HEK293 (cell line): Measurements from ENCODE around the gene CD81.

Source experiments
- CTCF ChIA-PET: fragments of 350-600 bp; formaldehyde crosslinking; extraction: SDS; loops from one replicate; lab custom pipeline; 2021; ENCODE audit warnings: antibody characterized with exemption; lab: Yijun Ruan, JAX
- POLR2A ChIA-PET: fragments of 300-600 bp; formaldehyde crosslinking; extraction: SDS; loops from one replicate; lab custom pipeline; 2020; ENCODE audit warnings: antibody characterized with exemption, inconsistent platforms; lab: Yijun Ruan, JAX
- H3K27ac ChIP-seq: fragments of 200-500 bp; sonication (Bioruptor generic); 2 replicates; pipeline ENCODE4 v1.5.1; 2014; ENCODE audit warnings: low read depth, low read length, control low read depth, inconsistent platforms; ENCODE audit errors: extremely low read depth
- H3K36me3 ChIP-seq, 2 experiments: fragments of 200-500 bp in 1 of 2; sonication (Bioruptor generic) in 1 of 2; 1 replicate in 1 of 2; 2 replicates in 1 of 2; pipeline ENCODE4 v1.5.1; 2014 to 2017; ENCODE audit warnings: inconsistent platforms in 2 of 2, low read length in 2 of 2; ENCODE audit not compliant: control insufficient read depth in 2 of 2, insufficient read depth in 1 of 2
- H3K4me1 ChIP-seq: fragments of 200-500 bp; sonication (Bioruptor generic); 2 replicates; pipeline ENCODE4 v1.5.1; 2014; ENCODE audit warnings: mild to moderate bottlenecking, low read length, inconsistent platforms; ENCODE audit not compliant: control insufficient read depth, insufficient read depth
- H3K4me3 ChIP-seq: 2 replicates; pipeline ENCODE4 v1.5.1; 2011; ENCODE audit warnings: low read depth, mild to moderate bottlenecking, control low read depth, low read length, moderate library complexity
- H3K9me3 ChIP-seq: fragments of 200-500 bp; sonication (Bioruptor generic); 2 replicates; pipeline ENCODE4 v1.5.1; 2014; ENCODE audit warnings: low read depth, low read length, inconsistent platforms; ENCODE audit not compliant: control insufficient read depth, insufficient read depth
- EGR2 ChIP-seq: fragments of 450-650 bp; formaldehyde crosslinking; IDR thresholded peaks from 2 replicates; pipeline ENCODE4 v1.5.1; 2016; ENCODE audit warnings: low read depth, missing biosample characterization, missing genetic modification characterization
- GLIS1 ChIP-seq: fragments of 450-650 bp; formaldehyde crosslinking; IDR thresholded peaks from 2 replicates; pipeline ENCODE4 v1.5.1; 2016; ENCODE audit warnings: missing biosample characterization, missing genetic modification characterization
- GLIS2 ChIP-seq: fragments of 450-650 bp; formaldehyde crosslinking; IDR thresholded peaks from 2 replicates; pipeline ENCODE4 v1.5.1; 2016; ENCODE audit warnings: missing biosample characterization, missing genetic modification characterization
- IKZF3 ChIP-seq: fragments of 450-650 bp; IDR thresholded peaks from 2 replicates; pipeline ENCODE4 v1.5.0; 2018; ENCODE audit warnings: missing biosample characterization, mild to moderate bottlenecking, missing genetic modification characterization, moderate library complexity
- KLF1 ChIP-seq: fragments of 450-650 bp; formaldehyde crosslinking; IDR thresholded peaks from 2 replicates; pipeline ENCODE4 v1.5.1; 2016; ENCODE audit warnings: missing biosample characterization, missing genetic modification characterization
- PRDM2 ChIP-seq: fragments of 450-650 bp; formaldehyde crosslinking; IDR thresholded peaks from 2 replicates; pipeline ENCODE4 v1.5.1; 2016; ENCODE audit warnings: missing biosample characterization, missing genetic modification characterization, borderline replicate concordance
- SETDB1 ChIP-seq: IDR thresholded peaks from one replicate; pipeline ENCODE4 v1.6.1; 2017; ENCODE audit warnings: mild to moderate bottlenecking, low read length, moderate library complexity, mixed read lengths; ENCODE audit not compliant: insufficient read length
- ZBTB1 ChIP-seq: fragments of 450-650 bp; formaldehyde crosslinking; IDR thresholded peaks from 2 replicates; pipeline ENCODE4 v1.5.1; 2016; ENCODE audit warnings: missing biosample characterization, missing genetic modification characterization
- ZBTB26 ChIP-seq: fragments of 450-650 bp; formaldehyde crosslinking; optimal IDR thresholded peaks from 2 replicates; pipeline ENCODE3; 2016; ENCODE audit warnings: missing biosample characterization, mild to moderate bottlenecking, missing genetic modification characterization
- ZFP3 ChIP-seq: fragments of 450-650 bp; formaldehyde crosslinking; IDR thresholded peaks from 2 replicates; pipeline ENCODE4 v1.5.1; 2016; ENCODE audit warnings: low read depth, missing biosample characterization, missing genetic modification characterization
- ZNF37A ChIP-seq: fragments of 450-650 bp; IDR thresholded peaks from 2 replicates; pipeline ENCODE4 v1.5.1; 2018; ENCODE audit warnings: missing biosample characterization, missing genetic modification characterization
- ZNF704 ChIP-seq: fragments of 450-650 bp; formaldehyde crosslinking; IDR thresholded peaks from 2 replicates; pipeline ENCODE4 v1.5.1; 2016; ENCODE audit warnings: missing biosample characterization, missing genetic modification characterization
- ZNF830 ChIP-seq: fragments of 450-650 bp; IDR thresholded peaks from 2 replicates; pipeline ENCODE4 v1.5.0; 2018; ENCODE audit warnings: missing biosample characterization, missing genetic modification characterization, low read depth, mild to moderate bottlenecking, moderate library complexity
- TF ChIP-seq, protein P1 (sequence below): fragments of 450-650 bp; formaldehyde crosslinking; IDR thresholded peaks from 2 replicates; pipeline ENCODE4 v1.5.1; 2016; ENCODE audit warnings: missing biosample characterization, missing genetic modification characterization
- TF ChIP-seq, protein P2 (sequence below): fragments of 450-650 bp; formaldehyde crosslinking; IDR thresholded peaks from 2 replicates; pipeline ENCODE4 v1.5.1; 2016; ENCODE audit warnings: missing biosample characterization, missing genetic modification characterization
- TF ChIP-seq, protein P3 (sequence below): fragments of 450-650 bp; formaldehyde crosslinking; IDR thresholded peaks from 2 replicates; pipeline ENCODE4 v1.5.1; 2016; ENCODE audit warnings: missing biosample characterization, missing genetic modification characterization

Gene CD81

DNA sequence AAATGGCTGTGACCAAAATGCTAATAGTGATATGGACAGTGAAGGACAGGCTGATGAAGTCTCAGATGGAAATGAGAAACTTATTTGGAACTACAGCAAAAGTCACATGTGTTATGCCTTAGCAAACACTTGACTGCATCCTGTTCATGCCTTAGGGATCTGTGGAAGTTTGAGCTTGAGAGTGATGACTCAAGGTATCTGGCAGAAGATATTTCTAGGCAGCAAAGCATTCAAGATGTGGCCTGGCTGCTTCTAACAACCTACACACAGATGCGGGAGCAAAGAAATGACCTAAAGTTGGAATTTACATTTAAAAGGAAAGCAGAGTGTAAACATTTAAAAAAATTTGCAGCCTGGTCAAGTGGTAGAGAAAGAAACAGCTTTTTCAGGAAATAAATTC lies 28.1 kb upstream of the CD81 start:
- Histone ChIP-seq H3K4me3 (no peak overlapping the region), H3K27ac (no peak overlapping the region), H3K36me3 (no peaks in the 10 kb centered on the region), H3K4me1 (no peaks in the 10 kb centered on the region), H3K9me3 (no peaks in the 10 kb centered on the region)
- ChIA-PET POLR2A (no interaction called here), CTCF (interaction anchor here (0.6 to 0.7 kb wide), 2 partner anchors 69 to 360 kb away, joined by 3 read pairs; no protein-coding TSS in a partner anchor)
- TF ChIP-seq KLF1 (no peak), GLIS2 (tag by site-specific recombination) (no peak), SETDB1 (peak; percentile 63), ZBTB26 (tag by site-specific recombination) (no peak)
- TF ChIP-seq, protein P1, sequence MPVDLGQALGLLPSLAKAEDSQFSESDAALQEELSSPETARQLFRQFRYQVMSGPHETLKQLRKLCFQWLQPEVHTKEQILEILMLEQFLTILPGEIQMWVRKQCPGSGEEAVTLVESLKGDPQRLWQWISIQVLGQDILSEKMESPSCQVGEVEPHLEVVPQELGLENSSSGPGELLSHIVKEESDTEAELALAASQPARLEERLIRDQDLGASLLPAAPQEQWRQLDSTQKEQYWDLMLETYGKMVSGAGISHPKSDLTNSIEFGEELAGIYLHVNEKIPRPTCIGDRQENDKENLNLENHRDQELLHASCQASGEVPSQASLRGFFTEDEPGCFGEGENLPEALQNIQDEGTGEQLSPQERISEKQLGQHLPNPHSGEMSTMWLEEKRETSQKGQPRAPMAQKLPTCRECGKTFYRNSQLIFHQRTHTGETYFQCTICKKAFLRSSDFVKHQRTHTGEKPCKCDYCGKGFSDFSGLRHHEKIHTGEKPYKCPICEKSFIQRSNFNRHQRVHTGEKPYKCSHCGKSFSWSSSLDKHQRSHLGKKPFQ = no peak

DNA sequence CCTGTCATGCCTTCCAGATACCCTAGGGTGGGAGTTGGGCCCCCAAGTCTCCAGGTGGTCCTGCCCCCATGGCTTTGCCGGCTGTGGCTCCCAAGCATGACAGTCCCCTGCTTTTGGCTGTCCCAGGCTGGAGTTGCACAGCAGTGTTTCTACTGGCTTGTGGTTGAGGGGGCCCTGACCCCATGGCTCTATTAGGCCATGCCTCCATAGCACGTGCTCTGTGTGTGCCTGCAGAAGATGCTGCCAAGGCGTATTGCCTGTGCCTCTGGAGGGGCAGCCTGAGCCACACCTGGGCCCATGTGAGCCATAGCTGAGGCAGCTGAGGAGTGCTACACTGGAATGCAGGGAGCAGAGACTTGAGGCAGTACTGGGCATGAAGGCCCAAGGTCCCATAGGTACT lies 25.4 kb upstream of the CD81 start:
- POLR2A ChIA-PET = no interaction called here
- CTCF ChIA-PET = no interaction called here
- Histone ChIP-seq H3K4me1 (no peaks in the 10 kb centered on the region), H3K27ac (no peak overlapping the region), H3K36me3 (no peaks in the 10 kb centered on the region), H3K4me3 (no peak overlapping the region), H3K9me3 (no peaks in the 10 kb centered on the region)
- no peak for TF ChIP-seq ZNF704 (tag by site-specific recombination)
- no peak for TF ChIP-seq PRDM2 (tag by site-specific recombination)
- no peak for TF ChIP-seq GLIS2 (tag by site-specific recombination)

DNA sequence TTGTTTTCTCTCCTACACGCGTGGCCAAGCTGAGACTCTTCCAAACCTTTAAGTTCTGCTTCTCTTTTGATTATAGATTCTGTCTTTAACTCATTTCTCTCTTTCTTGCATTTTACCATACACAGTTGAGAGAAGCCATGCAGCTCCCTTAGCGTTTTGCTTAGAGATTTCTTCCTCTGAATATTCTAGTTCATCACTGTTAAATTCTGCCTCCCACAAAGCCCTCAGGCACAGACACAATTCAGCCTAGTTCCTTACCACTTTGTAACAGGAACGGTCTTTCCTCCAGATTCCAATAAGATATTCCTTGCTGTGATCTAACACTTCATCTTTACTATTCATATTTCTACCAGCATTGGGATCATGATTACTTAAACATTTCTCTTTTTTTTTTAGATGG lies 24.7 kb upstream of the CD81 start:
- H3K9me3 ChIP-seq = no peaks in the 10 kb centered on the region
- ChIA-PET CTCF (no interaction called here), POLR2A (interaction anchor here (0.7 kb wide), 1 partner anchor 24 kb away, joined by 3 read pairs; the partner anchor contains the start of gene CD81)
- H3K4me1 ChIP-seq = no peaks in the 10 kb centered on the region
- no peak overlapping the region for H3K27ac ChIP-seq
- H3K36me3 ChIP-seq = no peaks in the 10 kb centered on the region
- H3K4me3 ChIP-seq = no peak overlapping the region
- TF ChIP-seq ZFP3 (tag by site-specific recombination) = no peak
- no peak for TF ChIP-seq EGR2 (tag by site-specific recombination)
- no peak for TF ChIP-seq ZNF37A (tag by site-specific recombination)
- TF ChIP-seq ZBTB1 = no peak
- TF ChIP-seq IKZF3 = no peak
- TF ChIP-seq, protein P2, sequence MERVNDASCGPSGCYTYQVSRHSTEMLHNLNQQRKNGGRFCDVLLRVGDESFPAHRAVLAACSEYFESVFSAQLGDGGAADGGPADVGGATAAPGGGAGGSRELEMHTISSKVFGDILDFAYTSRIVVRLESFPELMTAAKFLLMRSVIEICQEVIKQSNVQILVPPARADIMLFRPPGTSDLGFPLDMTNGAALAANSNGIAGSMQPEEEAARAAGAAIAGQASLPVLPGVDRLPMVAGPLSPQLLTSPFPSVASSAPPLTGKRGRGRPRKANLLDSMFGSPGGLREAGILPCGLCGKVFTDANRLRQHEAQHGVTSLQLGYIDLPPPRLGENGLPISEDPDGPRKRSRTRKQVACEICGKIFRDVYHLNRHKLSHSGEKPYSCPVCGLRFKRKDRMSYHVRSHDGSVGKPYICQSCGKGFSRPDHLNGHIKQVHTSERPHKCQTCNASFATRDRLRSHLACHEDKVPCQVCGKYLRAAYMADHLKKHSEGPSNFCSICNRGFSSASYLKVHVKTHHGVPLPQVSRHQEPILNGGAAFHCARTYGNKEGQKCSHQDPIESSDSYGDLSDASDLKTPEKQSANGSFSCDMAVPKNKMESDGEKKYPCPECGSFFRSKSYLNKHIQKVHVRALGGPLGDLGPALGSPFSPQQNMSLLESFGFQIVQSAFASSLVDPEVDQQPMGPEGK (tag by site-specific recombination) = no peak
- TF ChIP-seq GLIS1 (tag by site-specific recombination) = no peak
- TF ChIP-seq, protein P3, sequence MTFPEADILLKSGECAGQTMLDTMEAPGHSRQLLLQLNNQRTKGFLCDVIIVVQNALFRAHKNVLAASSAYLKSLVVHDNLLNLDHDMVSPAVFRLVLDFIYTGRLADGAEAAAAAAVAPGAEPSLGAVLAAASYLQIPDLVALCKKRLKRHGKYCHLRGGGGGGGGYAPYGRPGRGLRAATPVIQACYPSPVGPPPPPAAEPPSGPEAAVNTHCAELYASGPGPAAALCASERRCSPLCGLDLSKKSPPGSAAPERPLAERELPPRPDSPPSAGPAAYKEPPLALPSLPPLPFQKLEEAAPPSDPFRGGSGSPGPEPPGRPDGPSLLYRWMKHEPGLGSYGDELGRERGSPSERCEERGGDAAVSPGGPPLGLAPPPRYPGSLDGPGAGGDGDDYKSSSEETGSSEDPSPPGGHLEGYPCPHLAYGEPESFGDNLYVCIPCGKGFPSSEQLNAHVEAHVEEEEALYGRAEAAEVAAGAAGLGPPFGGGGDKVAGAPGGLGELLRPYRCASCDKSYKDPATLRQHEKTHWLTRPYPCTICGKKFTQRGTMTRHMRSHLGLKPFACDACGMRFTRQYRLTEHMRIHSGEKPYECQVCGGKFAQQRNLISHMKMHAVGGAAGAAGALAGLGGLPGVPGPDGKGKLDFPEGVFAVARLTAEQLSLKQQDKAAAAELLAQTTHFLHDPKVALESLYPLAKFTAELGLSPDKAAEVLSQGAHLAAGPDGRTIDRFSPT (tag by site-specific recombination) = no peak
- TF ChIP-seq ZNF830 (tag by site-specific recombination) = no peak
